Nephron progenitor cell (in vitro differentiated cells): ENCODE measurements around the gene LARGE1.
A peak's percentile ranks its signal among the peaks of the same experiment; 100 is the strongest.

Experiments
- DNase-seq: peaks from one replicate; pipeline ENCODE4 v3.0.0; 2021
- H3K27ac Mint-ChIP-seq: 2 replicates; pipeline ENCODE4 v1.8.0; 2021; ENCODE audit warnings: mild to moderate bottlenecking, moderate library complexity, mixed read lengths
- H3K27me3 Mint-ChIP-seq: 2 replicates; pipeline ENCODE4 v1.8.0; 2021; ENCODE audit warnings: mild to moderate bottlenecking, low read depth, mixed read lengths; ENCODE audit not compliant: poor library complexity
- H3K36me3 Mint-ChIP-seq: 2 replicates; pipeline ENCODE4 v1.8.0; 2021; ENCODE audit warnings: low read depth, mixed read lengths
- H3K4me1 Mint-ChIP-seq: 2 replicates; pipeline ENCODE4 v1.8.0; 2021; ENCODE audit warnings: mixed read lengths
- H3K4me3 Mint-ChIP-seq: 2 replicates; pipeline ENCODE4 v1.8.0; 2021; ENCODE audit warnings: mild to moderate bottlenecking, moderate library complexity, mixed read lengths
- H3K9me3 Mint-ChIP-seq: 2 replicates; pipeline ENCODE4 v1.8.0; 2021; ENCODE audit warnings: mild to moderate bottlenecking, moderate library complexity, mixed read lengths
- TF ChIP-seq, protein P1 (sequence below): fragments of 200-600 bp; sonication (generic); IDR thresholded peaks from 2 replicates; pipeline ENCODE4 v1.5.0; 2021; ENCODE audit warnings: antibody characterized with exemption

The LARGE1 gene

DNA sequence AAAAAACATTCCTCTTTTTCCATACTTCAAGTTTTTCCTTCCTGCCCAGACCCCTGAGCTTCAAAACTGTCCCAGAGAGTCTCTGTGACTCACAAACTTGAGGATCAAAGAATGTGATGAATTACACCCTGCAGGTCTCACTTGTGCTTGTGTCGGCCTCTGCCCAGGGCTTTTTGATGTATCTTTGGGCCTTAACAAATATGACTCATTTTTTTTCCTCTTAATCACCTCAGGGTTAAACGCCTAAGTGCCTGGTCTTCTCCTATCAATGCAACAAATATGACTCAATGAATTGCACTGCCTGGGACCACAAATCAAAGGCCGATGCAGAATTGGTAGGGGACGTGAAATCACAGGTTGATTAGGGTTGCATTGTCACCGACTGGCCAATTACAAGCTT, 267.7 kb downstream of the LARGE1 start:
- no peak overlapping the region for H3K4me3 Mint-ChIP-seq
- peaks cover 38% of the 10 kb centered on the region for H3K9me3 Mint-ChIP-seq
- H3K27ac Mint-ChIP-seq: peak overlapping the region; percentile 8
- DNase-seq: no peak
- peaks cover 67% of the 10 kb centered on the region for H3K36me3 Mint-ChIP-seq
- H3K4me1 Mint-ChIP-seq: peaks cover 31% of the 10 kb centered on the region
- peaks cover 3% of the 10 kb centered on the region for H3K27me3 Mint-ChIP-seq
- TF ChIP-seq, protein P1, sequence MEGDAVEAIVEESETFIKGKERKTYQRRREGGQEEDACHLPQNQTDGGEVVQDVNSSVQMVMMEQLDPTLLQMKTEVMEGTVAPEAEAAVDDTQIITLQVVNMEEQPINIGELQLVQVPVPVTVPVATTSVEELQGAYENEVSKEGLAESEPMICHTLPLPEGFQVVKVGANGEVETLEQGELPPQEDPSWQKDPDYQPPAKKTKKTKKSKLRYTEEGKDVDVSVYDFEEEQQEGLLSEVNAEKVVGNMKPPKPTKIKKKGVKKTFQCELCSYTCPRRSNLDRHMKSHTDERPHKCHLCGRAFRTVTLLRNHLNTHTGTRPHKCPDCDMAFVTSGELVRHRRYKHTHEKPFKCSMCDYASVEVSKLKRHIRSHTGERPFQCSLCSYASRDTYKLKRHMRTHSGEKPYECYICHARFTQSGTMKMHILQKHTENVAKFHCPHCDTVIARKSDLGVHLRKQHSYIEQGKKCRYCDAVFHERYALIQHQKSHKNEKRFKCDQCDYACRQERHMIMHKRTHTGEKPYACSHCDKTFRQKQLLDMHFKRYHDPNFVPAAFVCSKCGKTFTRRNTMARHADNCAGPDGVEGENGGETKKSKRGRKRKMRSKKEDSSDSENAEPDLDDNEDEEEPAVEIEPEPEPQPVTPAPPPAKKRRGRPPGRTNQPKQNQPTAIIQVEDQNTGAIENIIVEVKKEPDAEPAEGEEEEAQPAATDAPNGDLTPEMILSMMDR: no peak

DNA sequence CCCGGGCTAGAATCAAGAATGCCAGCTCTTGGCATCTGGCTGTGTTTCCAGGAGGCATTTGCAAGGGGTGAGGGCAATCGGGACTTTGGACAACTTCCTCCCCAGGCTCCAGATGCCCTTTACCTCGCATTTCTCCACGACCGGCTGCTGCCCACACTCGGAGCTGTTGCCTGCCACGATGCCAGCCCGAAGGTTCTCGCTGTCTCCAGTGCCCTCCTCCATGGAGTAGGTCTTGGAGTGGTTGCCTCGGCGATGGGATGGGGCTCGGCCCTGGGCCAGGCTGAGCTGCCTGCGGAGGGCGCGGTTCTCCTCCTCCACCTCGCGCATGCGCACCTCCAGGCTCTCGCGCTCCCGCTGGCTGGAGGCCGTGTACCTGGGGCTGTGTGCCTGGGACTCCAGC, 270.0 kb downstream of the LARGE1 start:
- Mint-ChIP-seq H3K9me3 (peaks cover 31% of the 10 kb centered on the region), H3K27ac (no peak overlapping the region), H3K36me3 (peaks cover 56% of the 10 kb centered on the region), H3K4me1 (peaks cover 29% of the 10 kb centered on the region), H3K4me3 (no peak overlapping the region), H3K27me3 (peaks cover 3% of the 10 kb centered on the region)
- TF ChIP-seq, protein P1: no peak
- DNase-seq: no peak

DNA sequence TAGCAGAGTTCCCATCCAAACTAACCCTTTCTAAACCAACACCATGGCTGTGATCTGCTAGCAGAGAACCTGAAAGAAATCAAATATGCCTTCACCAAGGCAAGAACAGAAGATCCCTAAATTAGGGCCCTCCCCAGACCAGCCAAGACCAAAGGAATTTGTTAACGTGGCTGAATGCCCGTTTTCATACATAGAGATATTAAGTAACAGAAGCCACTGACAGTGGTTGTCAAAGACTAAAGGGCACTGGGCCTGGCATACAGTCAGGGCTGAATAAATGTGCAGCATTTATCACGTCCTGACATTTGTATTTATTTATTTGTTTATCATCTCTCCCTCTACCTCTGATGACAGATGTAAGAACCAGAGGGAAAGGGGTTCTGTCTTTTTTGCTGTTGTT, 271.8 kb downstream of the LARGE1 start:
- Mint-ChIP-seq H3K27ac (peak overlapping the region; percentile 29), H3K36me3 (peaks cover 68% of the 10 kb centered on the region), H3K4me3 (no peak overlapping the region), H3K9me3 (peaks cover 43% of the 10 kb centered on the region), H3K27me3 (no peaks in the 10 kb centered on the region), H3K4me1 (peaks cover 12% of the 10 kb centered on the region)
- DNase-seq: no peak
- TF ChIP-seq, protein P1: no peak

DNA sequence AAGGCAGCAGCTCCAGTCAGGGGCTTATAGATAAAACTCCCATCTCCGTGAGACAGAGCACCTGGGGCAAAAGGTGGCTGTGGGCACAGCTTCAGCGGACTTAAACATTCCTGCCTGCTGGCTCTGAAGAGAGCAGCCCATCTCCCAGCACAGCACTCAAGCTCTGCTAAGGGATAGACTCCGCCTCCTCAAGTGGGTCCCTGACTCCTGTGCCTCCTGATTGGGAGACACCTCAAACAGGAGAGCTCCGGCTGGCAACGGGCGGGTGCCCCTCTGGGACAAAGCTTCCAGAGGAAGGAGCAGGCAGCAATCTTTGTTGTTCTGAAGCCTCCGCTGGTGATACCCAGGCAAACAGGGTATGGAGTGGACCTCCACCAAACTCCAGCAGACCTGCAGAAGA, 279.4 kb downstream of the LARGE1 start:
- H3K9me3 Mint-ChIP-seq: peaks cover 67% of the 10 kb centered on the region
- peaks cover 18% of the 10 kb centered on the region for H3K4me1 Mint-ChIP-seq
- H3K4me3 Mint-ChIP-seq: no peak overlapping the region
- no peak overlapping the region for H3K27ac Mint-ChIP-seq
- no peaks in the 10 kb centered on the region for H3K27me3 Mint-ChIP-seq
- TF ChIP-seq, protein P1: no peak
- peaks cover 88% of the 10 kb centered on the region for H3K36me3 Mint-ChIP-seq
- DNase-seq: no peak

DNA sequence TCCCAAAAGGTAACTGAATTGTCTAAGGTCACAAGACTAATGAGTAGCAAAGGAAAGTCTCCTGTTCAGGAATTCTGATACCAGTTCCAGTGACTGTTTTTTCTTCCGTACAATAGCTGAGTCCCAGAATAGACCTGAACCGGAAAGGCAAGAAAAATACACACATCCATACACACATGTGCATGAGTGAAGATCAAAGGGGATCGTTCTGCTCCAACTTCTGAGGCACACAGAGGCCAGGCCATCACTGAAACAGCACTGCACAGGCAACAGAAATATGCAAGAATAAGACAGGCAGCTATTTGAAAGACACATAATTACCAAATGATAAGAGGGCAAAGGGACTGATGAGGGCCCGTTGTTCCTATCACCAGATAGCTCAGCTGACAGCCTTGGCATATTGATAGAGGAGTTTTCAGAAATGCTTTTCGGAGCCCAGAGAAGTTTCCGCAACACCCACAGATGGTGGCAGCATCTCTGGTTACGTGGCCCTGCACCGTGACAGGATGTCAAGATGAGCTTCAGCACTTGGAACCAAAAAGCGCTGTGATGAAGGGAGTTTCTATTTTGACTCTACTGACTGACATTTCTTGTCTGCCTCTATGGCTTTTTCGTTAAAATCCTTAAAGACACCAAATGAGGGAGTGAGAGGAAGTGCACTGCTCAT, 280.6 kb downstream of the LARGE1 start:
- TF ChIP-seq, protein P1: no peak
- Mint-ChIP-seq H3K4me1 (peaks cover 18% of the 10 kb centered on the region), H3K36me3 (peaks cover 78% of the 10 kb centered on the region), H3K27me3 (no peaks in the 10 kb centered on the region), H3K9me3 (peaks cover 56% of the 10 kb centered on the region), H3K27ac (no peak overlapping the region), H3K4me3 (no peak overlapping the region)
- no peak for DNase-seq

DNA sequence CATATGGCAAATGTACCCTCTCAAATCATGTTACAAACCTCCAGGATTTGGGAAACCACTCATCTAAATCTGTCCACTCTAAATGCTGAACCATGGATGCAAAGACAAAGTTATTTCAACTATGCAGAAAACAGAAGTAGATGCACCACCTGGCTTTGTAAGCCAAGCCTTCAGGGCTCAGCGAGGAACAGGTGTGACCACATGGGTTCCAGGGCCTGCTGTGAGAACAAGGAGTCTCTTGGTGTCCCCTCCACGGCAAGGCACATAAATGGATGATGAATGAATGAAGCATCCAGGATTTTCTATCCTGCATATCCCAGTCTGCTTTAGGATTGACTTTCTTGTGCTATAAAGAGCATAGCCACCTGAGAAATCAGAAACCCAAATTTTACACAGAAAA, 284.5 kb downstream of the LARGE1 start:
- TF ChIP-seq, protein P1: no peak
- Mint-ChIP-seq H3K36me3 (peaks cover 48% of the 10 kb centered on the region), H3K27ac (no peak overlapping the region), H3K4me3 (no peak overlapping the region), H3K27me3 (no peaks in the 10 kb centered on the region), H3K4me1 (peaks cover 32% of the 10 kb centered on the region), H3K9me3 (peaks cover 24% of the 10 kb centered on the region)
- no peak for DNase-seq
